HepG2 (cell line): ENCODE data around the gene MIEF1. TPM values are rescaled to one million over a fixed set of nuclear protein-coding genes. Genes with fewer than 3 reads are reported as not detected.

Experiments
- ATM ChIP-seq: fragments of 450-650 bp; IDR thresholded peaks from 2 replicates; pipeline ENCODE4 v1.7.1; 2017; ENCODE audit warnings: mild to moderate bottlenecking, borderline replicate concordance
- DNMT1 ChIP-seq: sonication (generic); formaldehyde crosslinking; IDR thresholded peaks from 2 replicates; pipeline ENCODE4 v1.5.1; 2020; ENCODE audit warnings: mild to moderate bottlenecking, missing genetic modification reagents
- MYPOP ChIP-seq: sonication (generic); formaldehyde crosslinking; IDR thresholded peaks from 2 replicates; pipeline ENCODE4 v1.8.1; 2023; ENCODE audit warnings: mild to moderate bottlenecking, moderate library complexity, missing genetic modification reagents
- NCOA1 ChIP-seq: sonication (generic); formaldehyde crosslinking; IDR thresholded peaks from 2 replicates; pipeline ENCODE4 v1.9.0; 2021; ENCODE audit warnings: missing genetic modification reagents
- NCOA2 ChIP-seq: sonication (generic); formaldehyde crosslinking; IDR thresholded peaks from 2 replicates; pipeline ENCODE4 v1.8.0; 2022; ENCODE audit warnings: inconsistent platforms
- NFYC ChIP-seq: IDR thresholded peaks from 2 replicates; pipeline ENCODE4 v1.6.1; 2016; ENCODE audit warnings: missing genetic modification reagents, missing compliant biosample characterization
- RFX3 ChIP-seq: IDR thresholded peaks from 2 replicates; pipeline ENCODE4 v1.6.1; 2016; ENCODE audit warnings: missing biosample characterization, missing genetic modification reagents
- SSRP1 ChIP-seq: IDR thresholded peaks from 2 replicates; pipeline ENCODE4 v1.6.1; 2016; ENCODE audit warnings: control low read depth
- ZBTB37 ChIP-seq: sonication (generic); formaldehyde crosslinking; IDR thresholded peaks from 2 replicates; pipeline ENCODE4 v1.4.0; 2020; ENCODE audit warnings: mild to moderate bottlenecking, missing genetic modification reagents
- ZMAT5 ChIP-seq: sonication (generic); formaldehyde crosslinking; IDR thresholded peaks from 2 replicates; pipeline ENCODE4 v1.5.0; 2020; ENCODE audit warnings: mild to moderate bottlenecking, low read depth, missing genetic modification reagents, borderline replicate concordance
- ZNF101 ChIP-seq: sonication (generic); formaldehyde crosslinking; IDR thresholded peaks from 2 replicates; pipeline ENCODE4 v1.4.0; 2020; ENCODE audit warnings: mild to moderate bottlenecking, low read depth, missing genetic modification reagents, borderline replicate concordance
- ZNF292 ChIP-seq: sonication (generic); formaldehyde crosslinking; IDR thresholded peaks from 2 replicates; pipeline ENCODE4 v1.8.1; 2022; ENCODE audit warnings: mild to moderate bottlenecking, low read depth, missing genetic modification reagents, borderline replicate concordance
- ZNF512 ChIP-seq: sonication (generic); formaldehyde crosslinking; IDR thresholded peaks from 2 replicates; pipeline ENCODE4 v1.4.0; 2020; ENCODE audit warnings: mild to moderate bottlenecking, missing genetic modification reagents
- ZNF512B ChIP-seq: sonication (generic); formaldehyde crosslinking; IDR thresholded peaks from 2 replicates; pipeline ENCODE4 v1.5.1; 2020; ENCODE audit warnings: missing genetic modification reagents, mild to moderate bottlenecking, borderline replicate concordance
- ZNF614 ChIP-seq: IDR thresholded peaks from 2 replicates; pipeline ENCODE4 v1.6.1; 2018; ENCODE audit warnings: missing biosample characterization, missing genetic modification reagents, inconsistent platforms, borderline replicate concordance
- ZNF766 ChIP-seq: sonication (generic); formaldehyde crosslinking; IDR thresholded peaks from 2 replicates; pipeline ENCODE4 v1.5.0; 2020; ENCODE audit warnings: missing genetic modification reagents, borderline replicate concordance
- ZNF784 ChIP-seq: sonication (generic); formaldehyde crosslinking; IDR thresholded peaks from 2 replicates; pipeline ENCODE4 v1.5.1; 2020; ENCODE audit warnings: missing genetic modification reagents, mild to moderate bottlenecking, borderline replicate concordance
- ZUFSP ChIP-seq: sonication (generic); formaldehyde crosslinking; IDR thresholded peaks from 2 replicates; pipeline ENCODE4 v1.9.0; 2021; ENCODE audit warnings: missing genetic modification reagents, mild to moderate bottlenecking, borderline replicate concordance
- polyA plus RNA-seq, 8 experiments: library from polyadenylated mRNA; depleted of rRNA in 3 of 8; stranded (reverse) in 7 of 8; unstranded in 1 of 8; fragments of >200 nt; fragmentation: Illumina TruSeq in 4 of 8; extraction: Trizol in 4 of 8; gene quantifications; 2 replicates each; pipeline versions ENCODE4 v1.2.1 to v1.2.3, GENCODE V29; 2011 to 2016; ENCODE audit warnings: low read depth in 4 of 8, missing spikeins in 1 of 8, mixed read lengths in 1 of 8; ENCODE audit not compliant: insufficient read depth in 1 of 8
- total RNA-seq, 5 experiments: library from RNA; depleted of rRNA; stranded (reverse); fragments of >200 nt; fragmentation: Illumina TruSeq; extraction: Trizol; gene quantifications; 2 replicates each; pipeline ENCODE4 v1.2.3, GENCODE V29; 2016; ENCODE audit warnings: low read depth in 1 of 5

The MIEF1 gene
- total and polyA plus RNA-seq, 2 of the 13 experiments (the other 11 are each of a cell fraction or from before 2014, with no cell fraction given), result 21.7 to 34.8 TPM

GRCh38 chr22:39532215-39533073 is 30.4 kb downstream of the MIEF1 start, which contains the start of gene RPS19BP1 (continued):
- TF ChIP-seq NCOA2 (CRISPR knock-in tag), result 0 out of 2 replicates have a peak, but pooled peaks have one; percentile 24
- TF ChIP-seq ATM, result no peak
- no peak for TF ChIP-seq RFX3
- peak; percentile 71; the same call in 1 of the 2 replicates for TF ChIP-seq ZUFSP
- TF ChIP-seq ZBTB37, result no peak
- TF ChIP-seq ZNF766 (CRISPR knock-in tag), result 0 out of 2 replicates have a peak, but pooled peaks have one; percentile 49
- no peak for TF ChIP-seq ZNF101 (CRISPR knock-in tag)
- TF ChIP-seq ZNF614 (CRISPR knock-in tag), result peak; percentile 36; the same call in 1 of the 2 replicates
- no peak for TF ChIP-seq NCOA1 (CRISPR knock-in tag)
- peak; percentile 16; the same call in 1 of the 2 replicates for TF ChIP-seq ZNF784 (CRISPR knock-in tag)
- TF ChIP-seq MYPOP, result no peak
- TF ChIP-seq ZNF512, result no peak
- TF ChIP-seq ZNF512B (CRISPR knock-in tag), result no peak
- TF ChIP-seq ZMAT5 (CRISPR knock-in tag), result no peak
- no peak for TF ChIP-seq ZNF292 (CRISPR knock-in tag)
- peak; percentile 85 for TF ChIP-seq NFYC (CRISPR knock-in tag)
- no peak for TF ChIP-seq DNMT1 (CRISPR knock-in tag)
- TF ChIP-seq SSRP1 (CRISPR knock-in tag), result no peak
